ENCODE measurements around the gene GPD2. TPM values are rescaled to one million over a fixed set of nuclear protein-coding genes. Genes with fewer than 3 reads are reported as not detected.

The GPD2 gene
- total and polyA plus RNA-seq, 2 of the 4 experiments (the other 2 are of a cell fraction) = 20.4 to 100 TPM

DNA sequence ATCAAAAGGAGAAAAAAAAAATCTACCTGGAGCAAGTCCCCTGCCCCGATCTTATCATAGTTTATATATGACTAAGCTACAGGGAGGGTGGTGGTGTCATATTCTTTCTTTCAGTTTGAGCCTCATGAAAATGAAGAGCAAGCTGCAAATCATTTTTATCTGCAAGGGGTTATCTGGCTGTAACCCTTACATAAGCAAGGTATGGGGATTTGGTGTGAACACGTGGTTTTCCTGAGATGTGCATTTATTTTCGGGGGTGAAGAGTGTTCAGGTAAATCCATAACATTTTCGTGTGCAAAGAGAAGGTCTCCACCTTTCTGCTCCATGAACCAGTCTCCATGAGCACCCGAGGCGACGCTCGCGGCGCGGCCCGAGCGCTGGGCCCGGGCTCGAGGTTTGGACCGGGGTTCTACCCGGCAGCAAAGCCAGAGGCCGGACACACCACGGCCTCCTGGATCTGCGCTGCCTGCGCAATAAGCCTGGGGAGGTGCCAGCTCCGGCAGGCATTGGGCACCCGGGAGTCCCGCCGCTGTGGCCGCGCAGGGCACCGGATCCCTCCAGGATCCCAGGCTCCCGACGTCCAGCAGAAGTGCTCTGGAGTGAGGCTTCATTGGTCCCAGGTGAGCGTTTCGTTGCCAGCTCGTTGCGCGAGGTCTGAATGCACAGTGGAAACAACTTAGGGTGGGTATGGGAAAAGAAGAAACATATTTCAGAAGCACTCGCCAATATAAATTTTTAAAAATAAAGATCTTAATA is 36.1 kb upstream of the GPD2 start:
- Histone ChIP-seq H3K18ac (ENCODE audit: low read depth, low read length) (peak overlapping the region; percentile 21), H3K9me1 (ENCODE audit: insufficient read depth, low read length) (peaks cover 4% of the 10 kb centered on the region; the same call in 1 of the 2 replicates), H3K27ac (ENCODE audit: insufficient read depth, low read length) (peak overlapping the region; percentile 60), H3K14ac (replicated peaks; ENCODE audit: low read depth, low read length) (0 out of 2 replicates have a peak overlapping the region, but pooled peaks have one; percentile 69), H3K23ac (ENCODE audit: low read depth, low read length) (peak overlapping the region; percentile 86; the same call in 1 of the 2 replicates), H3K9ac (ENCODE audit: low read depth, low read length) (peak overlapping the region; percentile 39), H3K36me3 (ENCODE audit: control insufficient read depth, insufficient read depth, low read length) (no peaks in the 10 kb centered on the region), H2BK20ac (ENCODE audit: low read depth, low read length) (peak overlapping the region; percentile 32), H2AFZ (replicated peaks; ENCODE audit: low read length, poor library complexity) (peak overlapping the region; percentile 92), H4K91ac (ENCODE audit: insufficient read depth, low read depth, low read length) (no peak overlapping the region), H2BK5ac (ENCODE audit: low read depth, low read length, poor library complexity, severe bottlenecking) (peak overlapping the region; percentile 22), H3K56ac (ENCODE audit: extremely low read depth, insufficient read depth, low read length) (peak overlapping the region; percentile 56; the same call in 1 of the 2 replicates), H3K9me3 (ENCODE audit: control insufficient read depth, insufficient read depth, low read length) (no peaks in the 10 kb centered on the region), H2BK15ac (ENCODE audit: low read depth, low read length) (no peak overlapping the region; the same call in 2 of the 3 replicates), H3K4me3 (ENCODE audit: insufficient read depth, low read depth, low read length) (peak overlapping the region; percentile 55), H3K4me2 (ENCODE audit: low read depth, low read length) (peak overlapping the region; percentile 51), H2BK120ac (ENCODE audit: low read depth, low read length) (peak overlapping the region; percentile 72), H4K20me1 (ENCODE audit: insufficient read depth, low read length) (peaks cover 3% of the 10 kb centered on the region; the same call in 1 of the 2 replicates), H3K79me1 (ENCODE audit: low read depth in 1 of 2, low read length in 2 of 2) (no peaks in the 10 kb centered on the region), H4K5ac (ENCODE audit: low read depth, low read length) (peak overlapping the region; percentile 7; the same call in 1 of the 2 replicates), H3K27me3 (ENCODE audit: control insufficient read depth, insufficient read depth, low read length) (peaks cover 8% of the 10 kb centered on the region; the same call in 1 of the 2 replicates), H2AK5ac (ENCODE audit: low read depth, low read length) (no peak overlapping the region), H3K4ac (ENCODE audit: low read depth, low read length) (peak overlapping the region; percentile 66; the same call in 1 of the 2 replicates), H4K8ac (ENCODE audit: low read depth in 2 of 2, low read length in 2 of 2) (peak overlapping the region in 1 of 2 experiments; percentile 58; a peak in 1 of 4 replicates), H3K4me1 (ENCODE audit: control insufficient read depth, insufficient read depth, low read length) (peaks cover 5% of the 10 kb centered on the region), H2AK9ac (replicated peaks; ENCODE audit: low read depth, low read length, poor library complexity) (peak overlapping the region; percentile 17)
- TF ChIP-seq CHD1 (IDR thresholded peaks at IDR 0.05; ENCODE audit: low read depth, low read length) (no peak), CEBPB (IDR thresholded peaks at IDR 0.05; ENCODE audit: low read depth, low read length) (peak; percentile 81), POLR2A (IDR thresholded peaks at IDR 0.05; ENCODE audit: low read depth, low read length) (0 out of 2 replicates have a peak, but pooled peaks have one; percentile 24)
- ChIA-PET CTCF (interaction anchor here (0.7 kb wide), 1 partner anchor 35 kb away, joined by 4 read pairs; no protein-coding TSS in a partner anchor), POLR2A (ENCODE audit: unreplicated experiment) (interaction anchor here (0.5 kb wide), 1 partner anchor 32 kb away, joined by 3 read pairs; no protein-coding TSS in a partner anchor)
- DNase-seq (peak; percentile 64), ATAC-seq (ENCODE audit: low read depth) (peak; percentile 71)
- dilution Hi-C loops (cut with HindIII; ENCODE audit: low sequenced_read_pairs, unreplicated experiment) = no loop called here
- BruUV-seq (replicated peaks) = no TSS peak
- WGBS, 2 experiments (ENCODE audit: extremely low coverage in 2 of 2, insufficient read length in 1 of 2) = 0% methylated on average over 6 of the region's 36 CpGs; no CpG with 5 or more reads in 1 of the 2 experiments
- in situ Hi-C loops (cut with MboI; ENCODE audit: low sequenced_read_pairs) = loop anchor here (5.0 kb wide), 1 partner anchor 53 kb away; no protein-coding TSS in a partner anchor
- intact Hi-C loops (cut with micrococcal nuclease) = loop anchor here (1.0 to 10.0 kb wide), 7 partner anchors 36 to 792 kb away; partner anchors contain the start of gene GPD2

All from IMR-90 (cell line).